Stimulated activated CD8-positive, alpha-beta memory T cell treated with anti-CD3 and anti-CD28 coated beads, Interleukin-12 subunit alpha, Interleukin-12 subunit beta, amount 100 ng/mL, for 24 hours (primary cell): ENCODE results near the gene BCL6B.
"Not testable (repeated sequence)": the region's sequence is repeated elsewhere in the genome, so short reads cannot be mapped to it uniquely, and the experiment has no call there.

Experiments used
- DNase-seq: peaks from one replicate; pipeline ENCODE4 v3.0.0-alpha.2; 2020; ENCODE audit errors: extremely low read depth

BCL6B gene, protein sequence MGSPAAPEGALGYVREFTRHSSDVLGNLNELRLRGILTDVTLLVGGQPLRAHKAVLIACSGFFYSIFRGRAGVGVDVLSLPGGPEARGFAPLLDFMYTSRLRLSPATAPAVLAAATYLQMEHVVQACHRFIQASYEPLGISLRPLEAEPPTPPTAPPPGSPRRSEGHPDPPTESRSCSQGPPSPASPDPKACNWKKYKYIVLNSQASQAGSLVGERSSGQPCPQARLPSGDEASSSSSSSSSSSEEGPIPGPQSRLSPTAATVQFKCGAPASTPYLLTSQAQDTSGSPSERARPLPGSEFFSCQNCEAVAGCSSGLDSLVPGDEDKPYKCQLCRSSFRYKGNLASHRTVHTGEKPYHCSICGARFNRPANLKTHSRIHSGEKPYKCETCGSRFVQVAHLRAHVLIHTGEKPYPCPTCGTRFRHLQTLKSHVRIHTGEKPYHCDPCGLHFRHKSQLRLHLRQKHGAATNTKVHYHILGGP

DNA sequence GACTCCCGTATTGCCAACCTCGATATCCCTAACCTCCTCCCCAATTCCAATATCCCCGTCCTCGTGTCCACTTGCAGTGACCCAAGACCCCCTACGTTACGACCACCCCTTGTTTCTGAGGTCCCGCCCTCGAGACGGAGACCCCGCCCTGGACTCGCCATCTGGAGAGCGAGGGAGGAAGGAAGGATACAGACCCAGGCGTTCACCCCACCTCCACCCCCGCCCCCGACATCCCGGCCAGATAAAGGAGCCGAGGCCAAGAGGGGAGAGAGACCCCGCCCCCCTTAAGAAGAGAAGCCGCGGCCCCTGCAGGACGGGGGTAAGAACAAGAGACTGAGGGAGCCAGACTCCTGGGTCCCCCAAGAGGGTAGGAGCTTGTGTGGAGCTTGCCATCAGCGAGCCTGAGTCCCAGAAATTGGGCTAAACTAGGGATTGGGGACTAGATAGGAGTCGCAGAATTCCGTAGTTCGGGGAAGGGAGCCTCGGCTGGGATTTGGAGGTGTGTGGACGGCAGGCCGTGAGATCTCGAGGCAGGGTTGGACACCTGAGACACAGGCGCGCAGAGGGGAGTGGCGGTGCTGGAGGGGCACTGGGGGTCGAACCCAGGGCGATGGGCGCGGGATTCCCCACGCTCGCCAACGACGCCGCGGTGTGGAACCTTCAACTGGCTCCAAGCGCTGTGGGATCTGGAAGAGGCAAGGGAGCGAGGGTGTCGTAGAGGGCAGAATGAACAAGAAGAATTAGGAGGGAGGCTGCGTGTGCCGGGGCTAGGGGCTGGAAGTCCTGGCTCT is at the start of gene BCL6B:
Gene BCL6B, plus strand, starts transcription at position 270 of the 791 bp plus-strand sequence. CDS start 622 bp downstream, outside the sequence.
- DNase-seq = no peak

DNA sequence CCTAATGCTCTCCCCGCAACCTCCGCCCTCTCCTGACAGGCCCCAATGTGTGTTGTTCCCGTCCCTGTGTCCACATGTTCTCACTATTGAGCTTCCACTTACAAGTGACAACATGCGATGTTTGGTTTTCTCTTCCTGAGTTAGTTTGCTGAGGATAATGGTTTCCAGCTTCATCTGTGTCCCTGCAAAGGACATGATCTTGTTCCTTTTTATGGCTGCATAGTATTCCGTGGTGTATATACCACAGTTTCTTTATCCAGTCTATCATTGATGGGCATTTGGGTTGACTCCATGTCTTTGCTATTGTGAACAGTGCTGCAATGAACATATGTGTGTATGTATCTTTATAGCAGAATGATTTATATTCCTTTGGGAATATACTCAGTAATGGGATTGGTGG is 43.4 kb upstream of the BCL6B start:
- not testable (repeated sequence) for DNase-seq

DNA sequence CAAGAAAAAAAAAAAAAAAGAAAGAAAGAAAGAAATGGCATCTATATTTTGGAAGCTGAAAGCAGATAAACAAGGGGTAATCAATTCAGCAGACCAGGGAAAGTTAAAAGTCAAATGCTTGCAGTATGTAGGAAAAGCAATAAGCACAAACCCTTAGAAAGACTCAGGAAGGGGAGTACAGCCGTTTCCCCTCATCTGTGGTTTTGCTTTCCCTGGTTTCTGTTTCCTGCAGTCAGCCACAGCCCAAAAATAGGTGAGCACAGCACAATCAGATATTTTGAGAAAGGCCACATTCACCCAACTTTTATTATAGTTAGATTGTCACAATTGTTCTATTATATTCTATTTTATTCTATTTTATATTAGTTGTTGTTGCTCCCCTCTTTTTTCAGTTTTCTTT is 41.4 kb upstream of the BCL6B start:
- DNase-seq = no peak

GRCh38 chr17:6985266-6985665 is 37.6 kb upstream of the BCL6B start:
- no peak for DNase-seq

- DNase-seq = no peak
Measured at GRCh38 chr17:6986676-6987075, 36.2 kb upstream of the BCL6B start.

- no peak for DNase-seq
Measured at GRCh38 chr17:6989779-6990178, 33.1 kb upstream of the BCL6B start.

DNA sequence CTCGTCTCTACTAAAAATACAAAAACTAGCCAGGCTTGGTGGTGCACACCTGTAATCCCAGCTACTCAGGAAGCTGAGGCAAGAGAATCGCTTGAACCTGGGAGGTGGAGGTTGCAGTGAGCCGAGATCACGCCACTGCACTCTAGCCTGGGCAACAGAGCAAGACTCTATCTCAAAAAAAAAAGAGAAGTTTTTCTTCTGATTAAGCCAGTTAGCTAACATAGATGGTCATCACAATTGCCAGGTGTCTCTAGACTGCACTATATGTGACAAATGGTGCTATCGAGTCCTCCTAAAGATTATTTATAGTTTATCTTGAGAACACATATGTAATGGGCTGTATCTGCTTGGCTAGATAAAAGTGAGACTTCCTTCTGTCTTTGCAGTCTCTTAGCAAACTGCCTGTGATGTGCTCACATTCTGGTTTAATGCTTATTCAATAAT is 29.2 kb upstream of the BCL6B start:
- DNase-seq = not testable (repeated sequence)

DNA sequence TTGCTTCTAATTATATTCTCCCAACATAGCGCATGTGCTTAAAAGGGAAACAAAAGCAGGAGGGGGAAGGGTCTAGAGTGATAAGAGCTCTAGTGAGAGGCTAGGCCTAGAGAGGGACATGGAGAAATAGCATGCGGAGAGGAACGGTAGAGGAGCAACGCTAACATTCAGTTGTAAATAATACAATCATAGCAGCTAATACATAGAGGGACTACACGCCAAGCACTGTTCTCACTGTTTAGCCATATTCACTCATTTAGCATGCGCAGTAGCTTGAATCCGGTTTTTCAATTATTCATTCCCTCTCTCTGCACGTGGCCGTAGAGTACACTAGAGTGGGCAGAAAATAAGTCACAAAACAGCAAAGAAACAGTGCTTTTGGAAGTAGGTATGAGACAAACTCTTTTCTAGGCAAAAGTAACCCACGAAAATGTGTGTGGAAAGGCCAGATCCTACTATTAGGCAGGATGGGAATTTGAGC is 28.7 kb upstream of the BCL6B start:
- DNase-seq = no peak

GRCh38 chr17:6994666-6995256 is 28.1 kb upstream of the BCL6B start:
- DNase-seq = no peak

DNA sequence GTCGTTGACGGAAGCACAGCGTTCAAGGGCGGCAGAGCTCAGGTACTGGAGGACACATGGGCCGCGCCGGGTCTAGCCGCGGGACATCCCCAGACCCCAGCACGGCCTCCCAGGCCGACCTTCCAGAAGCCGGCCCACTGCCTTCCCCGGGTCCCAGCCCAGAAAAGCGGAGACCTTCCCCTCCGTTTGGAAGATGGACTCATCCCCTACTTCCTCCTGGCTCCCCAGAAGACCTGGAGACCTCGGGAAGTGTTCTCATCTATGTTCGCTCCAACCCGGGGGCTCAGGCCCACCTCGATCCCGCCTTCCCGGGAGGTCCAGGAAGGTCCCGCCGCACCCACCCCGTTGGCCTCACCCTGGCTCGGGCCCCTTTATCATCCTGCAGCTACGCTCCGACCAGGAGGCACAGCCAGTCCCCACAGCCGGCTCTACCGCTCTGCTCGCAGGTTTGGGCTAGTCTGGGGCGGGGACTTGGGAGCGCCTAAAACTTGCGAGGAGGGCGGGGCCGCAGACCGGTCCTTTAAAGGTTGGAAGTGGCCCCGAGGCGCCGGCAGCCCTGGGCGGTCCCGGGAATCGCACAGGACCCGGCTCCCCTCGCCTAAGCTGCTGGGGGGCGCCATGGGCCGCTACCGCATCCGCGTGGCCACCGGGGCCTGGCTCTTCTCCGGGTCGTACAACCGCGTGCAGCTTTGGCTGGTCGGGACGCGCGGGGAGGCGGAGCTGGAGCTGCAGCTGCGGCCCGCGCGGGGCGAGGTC is 27.2 kb upstream of the BCL6B start, which contains the start of gene ALOX12:
Gene ALOX12, plus strand, starts transcription at position 550 of the 756 bp plus-strand sequence. Its CDS starts 69 bp downstream, at position 619.
- DNase-seq = no peak

GRCh38 chr17:6996256-6997011 is 26.4 kb upstream of the BCL6B start:
- no peak for DNase-seq

GRCh38 chr17:6997171-6997570 is 25.7 kb upstream of the BCL6B start:
- DNase-seq = no peak

- DNase-seq = no peak
Measured at GRCh38 chr17:6998855-6999508, 23.9 kb upstream of the BCL6B start.

- DNase-seq = no peak
Measured at GRCh38 chr17:7001318-7001961, 21.4 kb upstream of the BCL6B start.

DNA sequence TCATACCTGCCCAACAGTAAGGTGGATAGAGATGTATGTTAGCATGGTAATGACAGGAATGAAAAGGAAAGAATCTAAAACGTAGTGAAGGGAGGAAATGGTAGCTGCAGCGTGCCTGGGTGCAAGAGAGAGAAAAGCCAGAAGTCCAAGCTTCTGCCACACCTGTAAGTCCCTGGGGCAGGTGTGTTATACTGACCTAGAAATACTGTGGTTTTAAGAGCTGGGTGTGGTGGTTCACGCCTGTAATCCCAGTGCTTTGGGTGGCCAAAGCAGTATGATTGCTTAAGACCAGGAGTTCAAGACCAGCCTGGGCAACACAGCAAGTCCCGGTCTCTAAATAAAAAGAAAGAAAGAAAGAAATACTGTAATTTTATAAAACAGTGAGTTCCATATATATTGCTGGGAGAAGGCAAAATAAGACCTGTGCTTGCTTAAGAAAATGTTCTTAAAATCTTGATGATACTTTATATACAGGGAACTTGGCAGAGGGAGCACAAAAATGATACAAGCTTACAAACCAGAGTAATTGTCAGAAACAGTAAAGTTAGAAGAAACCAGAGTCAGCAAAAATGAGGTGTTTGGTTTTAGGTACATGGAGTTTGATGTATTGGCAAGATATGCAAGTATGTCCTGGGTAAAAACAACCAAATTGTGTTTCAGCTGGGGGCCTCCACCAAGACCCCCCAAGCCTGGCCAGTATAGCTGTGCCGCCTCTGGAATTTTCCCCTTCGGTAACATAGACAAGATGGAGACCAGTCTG is 20.4 kb upstream of the BCL6B start:
- DNase-seq = no peak

DNA sequence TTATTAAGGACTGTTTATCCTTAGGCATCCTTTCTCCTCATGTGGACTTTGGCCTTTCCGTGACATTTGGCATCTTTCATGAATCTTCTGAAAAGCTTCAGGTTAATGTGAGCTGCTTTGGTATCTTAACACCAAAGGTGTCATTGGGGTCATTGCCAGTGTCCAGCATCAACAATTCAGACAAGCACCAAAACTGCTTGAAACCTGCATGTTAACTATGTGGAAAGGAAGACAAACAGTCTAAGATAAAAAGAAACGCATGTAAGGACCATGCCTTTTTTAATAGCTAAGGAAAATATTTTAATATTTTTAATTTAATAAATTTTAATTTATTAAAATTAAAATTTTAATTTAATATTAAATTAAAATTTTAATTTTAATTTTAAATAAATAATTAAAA is 19.1 kb upstream of the BCL6B start:
- DNase-seq = no peak

GRCh38 chr17:7004398-7005253 is 18.2 kb upstream of the BCL6B start:
- no peak for DNase-seq

DNA sequence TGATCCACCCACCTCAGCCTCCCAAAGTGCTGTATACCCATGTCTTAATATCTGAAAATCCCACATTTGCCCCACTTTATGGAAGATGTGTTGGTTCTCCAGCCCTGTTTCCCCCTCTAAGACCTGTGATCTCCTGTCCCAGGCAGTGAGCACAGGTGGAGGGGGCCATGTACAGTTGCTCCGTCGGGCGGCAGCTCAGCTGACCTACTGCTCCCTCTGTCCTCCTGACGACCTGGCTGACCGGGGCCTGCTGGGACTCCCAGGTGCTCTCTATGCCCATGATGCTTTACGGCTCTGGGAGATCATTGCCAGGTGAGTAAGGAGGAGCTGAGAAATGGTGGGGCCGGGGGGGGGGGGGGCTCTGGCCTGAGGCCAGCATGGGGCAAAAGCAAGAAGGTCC is 17.1 kb upstream of the BCL6B start:
- no peak for DNase-seq
